Transverse colon (tissue), 4 donors: ENCODE results near the gene CALML4. TPM values are rescaled to one million over a fixed set of nuclear protein-coding genes. Genes with fewer than 3 reads are reported as not detected.
"Not testable (repeated sequence)": the region's sequence is repeated elsewhere in the genome, so short reads cannot be mapped to it uniquely, and the experiment has no call there.

Source experiments
- DNase-seq: peaks from one replicate; pipeline ENCODE4 v3.0.0-alpha.2; 2019
- H3K27ac ChIP-seq, 4 donors: fragments of 200-600 bp; sonication (generic); 2 replicates each; pipeline ENCODE4 v1.5.1; 2016 to 2018; ENCODE audit warnings: inconsistent platforms in 4 of 4
- H3K27me3 ChIP-seq: fragments of 200-600 bp; sonication (generic); 2 replicates; pipeline ENCODE4 v1.5.1; 2017; ENCODE audit warnings: inconsistent platforms
- H3K36me3 ChIP-seq, 4 donors: fragments of 200-600 bp; sonication (generic); 2 replicates each; pipeline ENCODE4 v1.5.1; 2017 to 2019; ENCODE audit warnings: inconsistent platforms in 4 of 4
- H3K4me1 ChIP-seq, 4 donors: fragments of 200-600 bp; sonication (generic); 2 replicates each; pipeline ENCODE4 v1.5.1; 2017 to 2020; ENCODE audit warnings: inconsistent platforms in 4 of 4
- H3K4me3 ChIP-seq, 4 donors: fragments of 200-600 bp; sonication (generic); 1 replicate in 1 of 4; 2 replicates in 3 of 4; pipeline versions ENCODE4 v1.5.1 to v1.6.1; 2017 to 2019; ENCODE audit warnings: inconsistent platforms in 4 of 4
- H3K9me3 ChIP-seq, 2 donors: fragments of 200-600 bp; sonication (generic); 2 replicates each; pipeline ENCODE4 v1.5.1; 2017 to 2019; ENCODE audit warnings: inconsistent platforms in 2 of 2
- CTCF ChIP-seq, 5 experiments: fragments of 200-600 bp in 3 of 5; fragments of 450-650 bp in 2 of 5; sonication (generic) in 3 of 5; IDR thresholded peaks; 1 replicate in 2 of 5; 2 replicates in 3 of 5; pipeline ENCODE4 v1.5.1; 2016 to 2017; ENCODE audit warnings: antibody characterized with exemption in 5 of 5, inconsistent platforms in 3 of 5, mild to moderate bottlenecking in 2 of 5, moderate library complexity in 1 of 5
- EP300 ChIP-seq: sonication (generic); formaldehyde crosslinking; IDR thresholded peaks from one replicate; pipeline ENCODE4 v1.6.1; 2017; ENCODE audit warnings: antibody characterized with exemption, low read depth
- POLR2A ChIP-seq: fragments of 450-650 bp; IDR thresholded peaks from one replicate; pipeline ENCODE4 v1.6.1; 2016; ENCODE audit warnings: antibody characterized with exemption, mild to moderate bottlenecking, moderate library complexity
- POLR2AphosphoS5 ChIP-seq, 3 donors: sonication (generic); formaldehyde crosslinking; IDR thresholded peaks; one replicate each; pipeline ENCODE4 v1.6.1; 2016; ENCODE audit warnings: antibody characterized with exemption in 3 of 3
- WGBS, 2 donors: methylation state at CpG; one replicate each; pipeline ENCODE4 v1.1.5; 2018; ENCODE audit warnings: low coverage in 1 of 2; 5-methylcytosine and 5-hydroxymethylcytosine counted together
- in situ Hi-C, 4 donors: fragments of 200-750 bp; cut with MboI; loops; one replicate each; pipeline versions ENCODE4 v1.15.0 to v1.15.1; 2017; ENCODE audit warnings: low sequenced_read_pairs in 3 of 4, low pct_ligation_motif_present in 1 of 4, low pct_unique_long_range_greater_than_20kb in 1 of 4
- intact Hi-C: fragments of 100-400 bp; cut with DNase I; formaldehyde crosslinking; loops from one replicate; pipeline ENCODE4 v1.15.1; 2023; ENCODE audit warnings: low total_unique reads
- total RNA-seq, 4 donors: library from RNA; depleted of rRNA; stranded (reverse); fragments of >200 nt; gene quantifications; one replicate each; pipeline ENCODE4 v1.1.0, GENCODE V29; 2016

Gene CALML4
- total RNA-seq, 4 donors from 2014 or later, result 56.3 to 153 (median 75.2) TPM

DNA sequence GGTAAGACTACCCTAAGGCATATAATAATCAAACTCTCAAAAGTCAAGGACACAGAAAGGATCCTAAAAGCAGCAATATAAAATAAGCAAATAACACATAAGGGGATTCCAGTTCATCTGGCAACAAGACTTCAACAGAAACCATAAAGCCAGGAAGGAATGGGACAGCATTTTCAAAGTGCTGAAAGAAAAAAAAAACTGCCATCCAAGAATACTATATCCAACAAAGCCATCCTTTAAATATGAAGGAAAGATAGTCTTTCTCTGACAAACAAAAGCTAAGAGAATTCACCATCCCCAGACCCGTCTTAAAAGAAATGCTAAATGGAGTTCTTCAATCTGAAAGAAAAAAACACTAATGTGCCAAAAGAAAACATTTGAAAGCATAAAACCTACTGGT is 39.1 kb upstream of the CALML4 start:
- Histone ChIP-seq H3K27ac (no peak overlapping the region), H3K36me3 (no peaks in the 10 kb centered on the region), H3K4me1 (no peaks in the 10 kb centered on the region), H3K9me3 (peaks cover 10 to 12% of the 10 kb centered on the region in 2 donors), H3K27me3 (no peaks in the 10 kb centered on the region), H3K4me3 (no peak overlapping the region)
- in situ Hi-C loops, result loop anchor here in 1 of 4 donors (25.0 kb wide), 1 partner anchor 143 kb away; no protein-coding TSS in a partner anchor
- no peak for TF ChIP-seq EP300
- TF ChIP-seq POLR2AphosphoS5 (IDR thresholded peaks at IDR 0.05), result no peak
- no peak for TF ChIP-seq CTCF (IDR thresholded peaks at IDR 0.05)
- TF ChIP-seq POLR2A, result no peak
- 84 to 100% methylated on average over 1 of the region's 1 CpG for WGBS, 2 donors
- intact Hi-C loops, result no loop called here
- no peak for DNase-seq

GRCh38 chr15:68241088-68241935 is 36.2 kb upstream of the CALML4 start:
- no peak overlapping the region for H3K4me3 ChIP-seq
- no peaks in the 10 kb centered on the region for H3K36me3 ChIP-seq
- H3K27ac ChIP-seq, result no peak overlapping the region
- intact Hi-C loops, result no loop called here
- 56 to 77% methylated on average over 1 to 5 of the region's 5 CpGs for WGBS, 2 donors
- H3K4me1 ChIP-seq, result no peaks in the 10 kb centered on the region
- H3K9me3 ChIP-seq, result peaks cover 10 to 12% of the 10 kb centered on the region in 2 donors
- no peaks in the 10 kb centered on the region for H3K27me3 ChIP-seq
- TF ChIP-seq EP300 (no peak), CTCF (IDR thresholded peaks at IDR 0.05) (no peak), POLR2A (no peak), POLR2AphosphoS5 (IDR thresholded peaks at IDR 0.05) (no peak)
- in situ Hi-C loops, result loop anchor here in 1 of 4 donors (25.0 kb wide), 1 partner anchor 146 kb away; no protein-coding TSS in a partner anchor
- no peak for DNase-seq

GRCh38 chr15:68239025-68239424 is 33.9 kb upstream of the CALML4 start:
- DNase-seq, result no peak
- peaks cover 0 to 4% (median 0%) of the 10 kb centered on the region in 4 donors for H3K4me1 ChIP-seq
- H3K27me3 ChIP-seq, result no peaks in the 10 kb centered on the region
- TF ChIP-seq POLR2AphosphoS5 (IDR thresholded peaks at IDR 0.05) (no peak), CTCF (IDR thresholded peaks at IDR 0.05) (no peak), EP300 (no peak), POLR2A (no peak)
- peaks cover 4% of the 10 kb centered on the region in 2 donors for H3K9me3 ChIP-seq
- no peak overlapping the region for H3K27ac ChIP-seq
- no peaks in the 10 kb centered on the region for H3K36me3 ChIP-seq
- no peak overlapping the region for H3K4me3 ChIP-seq
- in situ Hi-C loops (loop anchor here in 1 of 4 donors (25.0 kb wide), 1 partner anchor 148 kb away; no protein-coding TSS in a partner anchor), intact Hi-C loops (no loop called here)

- 88 to 91% methylated on average over 4 of the region's 4 CpGs for WGBS, 2 donors
- in situ Hi-C loops (loop anchor here in 1 of 4 donors (25.0 kb wide), 1 partner anchor 152 kb away; no protein-coding TSS in a partner anchor), intact Hi-C loops (no loop called here)
- Histone ChIP-seq H3K36me3 (no peaks in the 10 kb centered on the region), H3K4me1 (peaks cover 0 to 30% (median 10%) of the 10 kb centered on the region in 4 donors), H3K27ac (no peak overlapping the region), H3K9me3 (no peaks in the 10 kb centered on the region), H3K27me3 (no peaks in the 10 kb centered on the region), H3K4me3 (no peak overlapping the region)
- TF ChIP-seq CTCF (IDR thresholded peaks at IDR 0.05) (no peak), EP300 (no peak)
- DNase-seq, result no peak
Observed at GRCh38 chr15:68235022-68235421, 29.9 kb upstream of the CALML4 start.

GRCh38 chr15:68234520-68234919 is 29.4 kb upstream of the CALML4 start:
- H3K36me3 ChIP-seq, DNase-seq, H3K27me3 ChIP-seq, H3K27ac ChIP-seq, H3K4me3 ChIP-seq, H3K9me3 ChIP-seq, intact Hi-C loops: not testable (repeated sequence)
- H3K4me1 ChIP-seq, result peaks cover 0 to 31% (median 12%) of the 10 kb centered on the region in 4 donors
- 92% methylated on average over 9 of the region's 9 CpGs; no CpG with 5 or more reads in 1 of the 2 donors for WGBS, 2 donors
- in situ Hi-C loops, result loop anchor here in 1 of 4 donors (25.0 kb wide), 1 partner anchor 153 kb away; no protein-coding TSS in a partner anchor
